Esophagus muscularis mucosa (tissue), 4 donors: ENCODE data around the gene FAM3C. TPM values are rescaled to one million over a fixed set of nuclear protein-coding genes. Genes with fewer than 3 reads are reported as not detected.
A peak's percentile ranks its signal among the peaks of the same experiment; 100 is the strongest.

Experiments used
- DNase-seq: peaks from one replicate; pipeline ENCODE4 v3.0.0-alpha.2; 2017; ENCODE audit errors: extremely low spot score
- H3K27ac ChIP-seq, 4 donors: fragments of 200-600 bp; sonication (generic); replicated peaks in 1 of 4; 1 replicate in 3 of 4; 2 replicates in 1 of 4; pipeline ENCODE4 v1.5.1; 2016 to 2019; ENCODE audit warnings: mild to moderate bottlenecking in 1 of 4
- H3K27me3 ChIP-seq, 4 donors: fragments of 200-600 bp; sonication (generic); one replicate each; pipeline versions ENCODE4 v1.5.1 to v1.6.0; 2016 to 2019
- H3K36me3 ChIP-seq, 4 donors: fragments of 200-600 bp; sonication (generic); one replicate each; pipeline ENCODE4 v1.5.1; 2016 to 2019
- H3K4me1 ChIP-seq, 4 donors: fragments of 200-600 bp; sonication (generic); one replicate each; pipeline ENCODE4 v1.5.1; 2016 to 2019
- H3K4me3 ChIP-seq, 4 donors: fragments of 200-600 bp; sonication (generic); 1 replicate in 2 of 4; 2 replicates in 2 of 4; pipeline ENCODE4 v1.5.1; 2016 to 2019; ENCODE audit warnings: mild to moderate bottlenecking in 4 of 4, moderate library complexity in 1 of 4
- H3K9me3 ChIP-seq, 4 donors: fragments of 200-600 bp; sonication (generic); 1 replicate in 3 of 4; 2 replicates in 1 of 4; pipeline ENCODE4 v1.5.1; 2016 to 2019
- CTCF ChIP-seq, 3 experiments: fragments of 200-600 bp in 2 of 3; fragments of 450-650 bp in 1 of 3; sonication (generic) in 2 of 3; IDR thresholded peaks; one replicate each; pipeline ENCODE4 v1.5.1; 2017 to 2019; ENCODE audit warnings: antibody characterized with exemption in 3 of 3, mild to moderate bottlenecking in 2 of 3, moderate library complexity in 1 of 3
- EP300 ChIP-seq: sonication (generic); formaldehyde crosslinking; IDR thresholded peaks from one replicate; pipeline ENCODE4 v1.6.1; 2017; ENCODE audit warnings: antibody characterized with exemption
- POLR2A ChIP-seq: fragments of 450-650 bp; IDR thresholded peaks from one replicate; pipeline ENCODE4 v1.6.1; 2017; ENCODE audit warnings: antibody characterized with exemption, moderate library complexity, mild to moderate bottlenecking, low read depth
- POLR2AphosphoS5 ChIP-seq, 2 donors: sonication (generic); formaldehyde crosslinking; IDR thresholded peaks; one replicate each; pipeline ENCODE4 v1.6.1; 2017; ENCODE audit warnings: antibody characterized with exemption in 2 of 2
- WGBS: methylation state at CpG from one replicate; pipeline ENCODE4 v1.1.5; 2018; 5-methylcytosine and 5-hydroxymethylcytosine counted together
- intact Hi-C: fragments of 100-400 bp; cut with DNase I; formaldehyde crosslinking; loops from one replicate; pipeline ENCODE4 v1.15.1; 2023
- total RNA-seq, 4 donors: library from RNA; depleted of rRNA; stranded (reverse); fragments of >200 nt; gene quantifications; one replicate each; pipeline versions ENCODE4 v1.1.0 to v1.2.1, GENCODE V29; 2016

The FAM3C gene
- total RNA-seq, 4 donors from 2014 or later = 26.6 to 41.9 (median 30.7) TPM

- no peak overlapping the region for H3K27ac ChIP-seq
- no peaks in the 10 kb centered on the region for H3K27me3 ChIP-seq
- no peak for DNase-seq
- intact Hi-C loops = loop anchor here (1.0 kb wide), 1 partner anchor 9 kb away; no protein-coding TSS in a partner anchor
- H3K4me3 ChIP-seq = peak overlapping the region in 3 of 4 donors; percentile 79 to 99 (median 96)
- H3K36me3 ChIP-seq = no peaks in the 10 kb centered on the region
- no peaks in the 10 kb centered on the region for H3K9me3 ChIP-seq
- 73% methylated on average over 7 of the region's 7 CpGs for WGBS
- no peak for TF ChIP-seq POLR2AphosphoS5 (IDR thresholded peaks at IDR 0.05)
- TF ChIP-seq EP300 = no peak
- TF ChIP-seq CTCF (IDR thresholded peaks at IDR 0.05) = no peak
- TF ChIP-seq POLR2A = no peak
- peaks cover 5 to 31% (median 17%) of the 10 kb centered on the region in 4 donors for H3K4me1 ChIP-seq
Measured at GRCh38 chr7:121394709-121395140, 1.4 kb downstream of the FAM3C start.

GRCh38 chr7:121393005-121393366 lies 3.1 kb downstream of the FAM3C start:
- H3K27me3 ChIP-seq = no peaks in the 10 kb centered on the region
- H3K27ac ChIP-seq = no peak overlapping the region
- no peaks in the 10 kb centered on the region for H3K9me3 ChIP-seq
- no peak overlapping the region for H3K4me3 ChIP-seq
- no peak for DNase-seq
- H3K4me1 ChIP-seq = peaks cover 5 to 42% (median 22%) of the 10 kb centered on the region in 4 donors
- no peaks in the 10 kb centered on the region for H3K36me3 ChIP-seq
- 91% methylated on average over 7 of the region's 7 CpGs for WGBS
- no peak for TF ChIP-seq CTCF (IDR thresholded peaks at IDR 0.05)
- TF ChIP-seq POLR2A = no peak
- no peak for TF ChIP-seq POLR2AphosphoS5 (IDR thresholded peaks at IDR 0.05)
- TF ChIP-seq EP300 = no peak
- intact Hi-C loops = no loop called here

GRCh38 chr7:121392277-121393004 lies 3.7 kb downstream of the FAM3C start:
- Histone ChIP-seq H3K4me3 (no peak overlapping the region), H3K9me3 (no peaks in the 10 kb centered on the region), H3K36me3 (no peaks in the 10 kb centered on the region), H3K27me3 (no peaks in the 10 kb centered on the region), H3K27ac (no peak overlapping the region), H3K4me1 (peaks cover 5 to 42% (median 22%) of the 10 kb centered on the region in 4 donors)
- intact Hi-C loops = no loop called here
- 93% methylated on average over 10 of the region's 10 CpGs for WGBS
- TF ChIP-seq POLR2A (no peak), EP300 (no peak), POLR2AphosphoS5 (IDR thresholded peaks at IDR 0.05) (no peak), CTCF (IDR thresholded peaks at IDR 0.05) (no peak)
- DNase-seq = no peak

- Histone ChIP-seq H3K36me3 (no peaks in the 10 kb centered on the region), H3K27me3 (no peaks in the 10 kb centered on the region), H3K9me3 (no peaks in the 10 kb centered on the region), H3K4me3 (no peak overlapping the region), H3K4me1 (peaks cover 5 to 38% (median 26%) of the 10 kb centered on the region in 4 donors), H3K27ac (no peak overlapping the region)
- no peak for DNase-seq
- WGBS = 77% methylated on average over 3 of the region's 3 CpGs
- TF ChIP-seq POLR2A (no peak), EP300 (no peak), CTCF (IDR thresholded peaks at IDR 0.05) (no peak), POLR2AphosphoS5 (IDR thresholded peaks at IDR 0.05) (no peak)
- intact Hi-C loops = no loop called here
Measured at GRCh38 chr7:121391686-121392085, 4.4 kb downstream of the FAM3C start.
